DMS 273 (cell line): Measurements from ENCODE around the gene HDHD5.

Experiments used
- DNase-seq: peaks from one replicate; lab custom pipeline; 2025; ENCODE audit not compliant: unreplicated experiment; lab: John Stamatoyannopoulos, UW

Gene HDHD5

DNA sequence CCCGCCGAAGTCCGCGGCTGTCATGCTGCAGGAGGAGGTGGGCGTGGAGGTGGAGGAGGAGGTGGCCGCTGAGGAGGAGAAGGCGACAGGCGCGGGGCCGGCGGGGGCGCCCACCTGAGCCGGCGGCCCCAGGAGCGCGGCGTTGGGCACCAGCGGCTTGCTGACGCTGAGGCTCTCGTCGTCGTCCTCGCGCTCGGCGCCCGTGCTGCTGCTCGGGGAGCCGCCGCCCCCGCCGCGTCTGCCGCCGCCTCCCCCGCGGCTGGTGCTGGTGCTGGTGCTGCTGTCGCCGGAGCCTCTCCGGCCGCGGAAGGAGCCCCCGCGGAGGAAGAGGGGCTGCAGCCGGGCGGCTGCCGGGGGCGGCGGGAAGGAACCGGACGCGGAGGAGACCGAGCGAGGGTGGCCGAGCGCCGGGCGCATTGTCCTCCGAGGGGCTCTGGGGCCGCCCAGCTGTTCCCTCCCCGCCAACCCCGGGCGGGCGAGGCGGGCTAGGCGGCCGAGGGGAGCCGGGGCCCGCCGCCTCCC lies 38.3 kb downstream of the HDHD5 start:
- peak; percentile 58 for DNase-seq

DNA sequence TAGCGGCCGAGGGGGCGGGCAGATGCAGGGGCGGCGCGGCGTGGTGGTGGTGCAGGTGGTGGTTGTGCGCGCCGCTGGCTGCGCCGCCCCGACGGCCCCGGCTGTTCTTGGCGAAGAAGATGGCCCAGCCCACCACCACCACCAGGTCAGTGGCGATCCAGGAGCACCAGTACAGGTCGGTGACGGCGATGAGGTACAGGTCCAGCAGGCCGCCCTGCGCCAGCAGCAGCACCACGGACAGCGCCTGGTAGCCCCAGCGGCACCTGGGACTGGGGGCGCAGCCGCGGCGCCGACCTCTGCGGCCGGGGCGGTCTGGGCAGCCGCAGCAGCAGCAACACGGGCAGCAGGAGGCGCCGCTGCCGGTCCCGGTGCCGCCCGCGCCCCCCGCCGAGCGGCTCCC lies 38.8 kb downstream of the HDHD5 start:
- peak; percentile 41 for DNase-seq

DNA sequence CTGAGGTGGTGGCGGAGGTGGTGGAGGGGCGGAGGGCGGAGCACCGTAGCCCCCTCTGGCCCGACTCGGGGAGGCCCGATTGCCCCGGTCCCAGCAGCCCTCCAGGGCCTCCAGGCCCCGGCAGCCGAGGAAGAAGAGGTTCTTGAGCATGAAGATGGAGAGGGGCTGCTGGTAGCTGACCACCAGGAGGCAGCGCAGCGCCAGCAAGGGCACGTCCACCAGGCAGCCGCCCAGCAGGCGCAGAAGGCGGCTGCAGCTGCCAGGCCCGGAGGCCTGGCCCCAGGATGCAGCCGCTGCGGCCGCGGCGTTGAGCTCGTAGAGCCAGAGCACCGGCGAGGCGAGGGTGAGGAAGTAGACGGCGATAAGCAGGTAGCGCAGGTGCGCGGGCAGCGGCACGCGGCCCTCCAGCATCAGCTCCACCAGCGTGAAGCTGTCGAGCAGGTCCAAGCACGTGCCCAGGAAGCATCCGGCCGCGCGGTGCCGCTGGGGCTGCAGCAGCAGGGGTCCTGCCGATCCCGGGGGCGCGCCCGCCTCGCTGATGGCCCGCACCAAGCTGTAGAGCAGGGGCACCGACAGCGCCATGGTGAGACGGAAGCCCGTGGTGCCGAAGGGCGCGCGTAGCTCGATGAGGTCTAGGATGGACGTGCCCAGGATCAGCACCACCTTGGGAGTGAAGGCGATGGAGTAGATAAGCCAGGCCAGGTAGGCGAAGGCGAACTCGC lies 39.4 kb downstream of the HDHD5 start:
- peak; percentile 23 for DNase-seq

DNA sequence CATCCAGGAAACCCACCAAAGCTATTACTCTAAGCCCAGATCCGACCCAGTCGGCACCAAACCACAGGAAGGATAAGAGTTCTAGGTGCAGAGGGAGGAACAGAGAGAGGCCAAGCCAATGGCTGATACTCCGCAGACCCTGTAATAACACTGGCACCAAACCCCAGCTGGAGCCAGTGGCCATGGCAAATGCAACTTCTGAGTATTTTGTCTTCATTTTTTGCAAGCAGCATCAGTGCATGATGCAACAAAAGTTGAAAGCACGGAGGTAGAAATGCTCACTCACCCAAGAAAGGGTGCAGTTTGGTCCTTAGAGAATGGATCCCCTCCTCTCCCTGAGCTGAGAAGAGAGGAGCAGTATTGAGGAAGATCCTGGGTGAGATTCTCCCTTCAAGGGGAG lies 40.7 kb downstream of the HDHD5 start:
- DNase-seq, result no peak

DNA sequence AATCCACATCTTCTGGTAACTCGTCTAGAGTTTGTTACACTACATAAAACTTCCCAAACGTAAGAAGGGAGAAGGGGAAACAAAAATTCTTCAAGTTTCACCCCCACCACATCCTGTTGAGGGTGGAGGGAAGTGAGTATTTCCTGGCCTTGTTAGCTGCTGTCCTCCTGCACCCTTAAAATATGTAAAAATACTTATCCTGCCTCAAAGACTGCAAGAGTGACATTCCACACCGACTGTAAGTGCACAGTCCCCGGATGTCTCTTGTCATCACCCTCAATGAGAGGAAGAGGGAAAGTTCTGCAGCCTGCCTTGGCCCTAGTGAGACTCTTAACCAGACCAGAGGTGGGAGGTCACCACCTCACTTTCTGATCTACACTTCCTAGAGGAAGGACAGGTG lies 41.2 kb downstream of the HDHD5 start:
- DNase-seq, result no peak

DNA sequence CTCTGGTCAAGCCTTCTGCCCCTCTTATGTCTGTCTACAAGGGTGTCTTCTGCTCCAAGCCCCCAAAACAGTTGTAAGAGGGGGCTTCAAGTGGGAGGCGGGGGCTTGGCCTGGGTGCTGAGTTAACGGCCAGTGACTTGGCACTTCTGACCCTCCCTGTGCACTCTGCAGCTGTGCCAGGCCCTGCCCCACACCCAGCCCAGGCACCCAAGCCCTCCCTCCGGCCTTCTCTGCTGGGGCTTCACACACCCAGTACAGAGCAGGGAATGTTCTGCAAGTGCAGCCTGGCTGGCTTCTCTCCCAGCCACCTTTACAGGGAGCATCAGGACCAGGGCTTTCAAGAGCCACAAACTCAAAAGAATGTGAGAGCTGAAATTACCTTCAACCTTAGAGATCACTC lies 41.7 kb downstream of the HDHD5 start:
- DNase-seq, result no peak

DNA sequence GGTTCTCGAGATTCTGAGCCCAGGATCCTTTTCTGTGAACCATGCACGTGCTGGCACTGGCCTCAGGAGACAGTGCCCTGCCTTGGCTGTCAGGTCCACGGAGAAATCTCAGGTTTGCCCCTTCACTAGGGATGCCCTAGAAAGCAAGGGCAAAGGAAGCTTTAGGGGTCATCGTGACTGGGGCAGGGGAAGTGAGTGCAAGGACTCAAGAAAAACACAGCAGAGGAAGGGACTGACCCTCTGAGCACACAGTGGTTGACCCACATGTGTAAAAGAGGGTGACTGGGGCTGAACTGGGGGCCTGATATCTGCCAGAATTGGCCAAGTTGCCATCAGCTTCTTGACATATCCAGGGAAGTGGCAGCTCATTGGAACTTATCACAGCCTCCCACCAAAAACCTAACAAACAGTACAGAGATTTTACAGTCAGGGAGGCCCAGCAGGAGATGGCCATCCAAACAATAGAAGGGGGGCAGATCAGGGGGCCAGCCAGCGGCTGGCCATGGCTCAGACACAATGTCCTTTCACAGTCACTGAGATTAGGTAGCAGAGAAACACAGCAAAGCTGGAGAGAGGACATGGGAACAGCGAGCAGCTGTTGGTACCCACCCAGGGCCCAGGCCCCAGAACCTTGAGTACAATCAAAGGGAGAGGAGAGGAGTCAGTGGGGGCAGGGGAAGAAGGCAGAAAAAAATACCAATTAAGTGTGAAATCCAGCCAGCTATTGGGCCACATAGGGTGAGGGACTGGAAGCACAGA lies 42.3 kb downstream of the HDHD5 start:
- no peak for DNase-seq

DNA sequence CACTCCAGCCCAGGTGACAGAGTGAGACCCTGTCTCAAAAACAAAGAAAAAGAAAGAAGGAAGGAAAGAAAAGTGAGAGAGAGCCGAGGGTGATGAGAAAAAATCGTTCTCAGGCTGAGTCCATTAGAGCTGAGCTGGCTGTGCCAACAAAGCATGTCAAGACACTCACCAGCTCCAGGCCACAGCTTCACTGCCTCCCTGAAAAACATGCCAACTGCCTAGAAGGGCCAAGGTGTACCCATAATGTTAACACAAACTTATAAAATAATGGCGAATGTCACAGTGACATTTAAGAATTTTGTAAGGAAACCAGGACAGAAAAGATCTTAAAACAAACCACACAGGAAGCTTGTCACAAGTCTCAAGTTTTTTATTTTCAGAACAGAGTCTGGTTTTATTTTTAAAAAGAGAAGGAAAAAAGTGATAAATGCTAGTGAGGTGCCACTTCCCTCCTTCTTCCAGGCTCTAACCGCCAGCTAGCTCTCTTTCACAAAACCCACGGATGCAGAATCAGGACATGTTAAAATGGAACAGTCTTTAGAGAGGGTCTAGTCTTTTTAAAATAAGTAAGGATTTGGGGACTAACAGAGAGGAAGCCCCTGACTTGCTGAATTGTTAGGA lies 43.0 kb downstream of the HDHD5 start:
- no peak for DNase-seq

DNA sequence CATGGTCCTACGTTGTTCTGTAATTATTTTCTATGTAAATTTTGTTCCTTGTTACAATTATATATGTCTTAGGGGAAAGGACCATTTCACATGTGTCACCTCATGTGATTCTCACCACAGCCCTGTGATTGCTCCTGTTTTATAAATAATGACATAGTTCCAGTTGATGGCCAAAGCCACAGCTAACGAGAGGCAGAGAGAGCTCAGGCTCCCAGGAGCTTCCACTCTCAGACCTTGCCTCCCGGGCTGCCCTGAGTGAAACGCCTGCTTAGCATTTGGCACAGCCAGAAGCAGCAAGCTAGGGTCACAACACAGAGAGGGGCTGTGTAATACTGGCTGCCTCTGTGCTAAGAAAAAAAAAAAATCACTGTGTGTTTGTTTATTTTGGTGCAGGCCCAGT lies 43.8 kb downstream of the HDHD5 start:
- DNase-seq, result no peak

DNA sequence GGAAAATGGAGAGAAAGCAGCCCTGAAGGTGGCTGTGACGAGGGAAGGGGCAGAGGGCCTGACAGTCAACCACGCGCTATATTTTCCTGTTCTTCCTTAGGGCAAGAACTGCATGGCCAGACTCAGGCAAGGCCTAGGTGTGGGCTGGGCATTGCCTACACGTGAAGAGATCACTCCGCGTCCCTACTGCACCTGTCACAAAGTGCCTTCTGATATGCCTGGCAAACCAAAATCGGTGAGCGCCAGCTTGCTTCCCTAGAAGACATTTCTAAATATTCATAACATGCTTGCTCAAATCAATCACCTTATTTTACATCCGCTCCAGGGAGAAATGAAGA lies 44.2 kb downstream of the HDHD5 start:
- DNase-seq, result no peak

DNA sequence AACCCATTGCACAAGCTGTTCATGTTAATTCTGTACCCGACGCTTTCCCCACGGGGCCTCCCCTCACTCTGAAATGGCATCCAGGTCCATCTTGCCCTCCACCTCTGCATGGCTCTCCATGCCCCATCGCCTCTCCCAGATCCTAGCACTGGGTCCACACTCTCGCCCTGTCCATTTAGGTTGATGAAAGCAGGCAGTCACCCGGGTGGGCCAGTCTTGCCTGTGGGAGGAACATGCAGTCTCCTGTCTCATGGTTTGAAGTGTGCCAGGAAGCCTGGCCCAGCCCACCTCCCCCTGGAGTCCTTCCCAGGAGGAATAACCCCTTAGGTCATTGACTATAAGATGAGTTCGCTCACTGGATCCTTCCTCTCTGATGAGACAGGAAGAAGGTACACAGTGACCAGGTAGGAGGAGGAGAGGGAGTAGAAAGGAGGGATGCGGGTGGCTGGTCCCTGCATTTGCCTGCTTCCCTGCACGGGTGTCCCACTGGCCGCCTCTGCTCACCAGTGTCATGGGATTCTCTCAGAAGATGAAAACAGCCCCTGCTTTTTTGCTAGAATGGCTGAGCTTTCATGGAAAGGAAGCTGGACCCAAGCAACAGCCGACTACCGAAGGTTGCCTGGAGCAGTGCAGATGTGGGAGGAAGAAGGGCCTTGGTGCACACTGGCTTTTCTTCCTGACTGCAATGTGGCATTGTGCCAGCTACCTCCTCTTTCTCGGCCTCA lies 44.7 kb downstream of the HDHD5 start:
- no peak for DNase-seq

DNA sequence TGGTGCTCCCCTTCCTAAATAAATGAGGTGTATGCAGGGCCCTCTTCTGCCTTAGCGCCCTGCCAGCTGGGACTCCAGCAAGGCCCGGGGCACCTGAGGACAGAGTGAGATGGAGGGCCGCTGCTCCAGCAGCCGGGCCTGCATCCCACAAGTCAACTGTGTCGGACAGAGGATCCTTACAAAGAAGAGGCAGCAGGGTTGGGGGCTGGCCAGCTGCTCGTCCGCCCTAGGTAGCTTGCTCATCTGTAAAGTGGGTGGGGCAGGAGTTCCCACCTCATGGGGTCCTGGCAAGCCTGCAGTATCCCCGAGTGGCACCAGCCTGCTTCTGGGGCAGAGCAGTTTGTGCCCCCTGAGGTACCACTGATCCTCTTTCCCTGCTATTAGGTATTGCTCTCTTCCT lies 45.5 kb downstream of the HDHD5 start:
- DNase-seq, result no peak

DNA sequence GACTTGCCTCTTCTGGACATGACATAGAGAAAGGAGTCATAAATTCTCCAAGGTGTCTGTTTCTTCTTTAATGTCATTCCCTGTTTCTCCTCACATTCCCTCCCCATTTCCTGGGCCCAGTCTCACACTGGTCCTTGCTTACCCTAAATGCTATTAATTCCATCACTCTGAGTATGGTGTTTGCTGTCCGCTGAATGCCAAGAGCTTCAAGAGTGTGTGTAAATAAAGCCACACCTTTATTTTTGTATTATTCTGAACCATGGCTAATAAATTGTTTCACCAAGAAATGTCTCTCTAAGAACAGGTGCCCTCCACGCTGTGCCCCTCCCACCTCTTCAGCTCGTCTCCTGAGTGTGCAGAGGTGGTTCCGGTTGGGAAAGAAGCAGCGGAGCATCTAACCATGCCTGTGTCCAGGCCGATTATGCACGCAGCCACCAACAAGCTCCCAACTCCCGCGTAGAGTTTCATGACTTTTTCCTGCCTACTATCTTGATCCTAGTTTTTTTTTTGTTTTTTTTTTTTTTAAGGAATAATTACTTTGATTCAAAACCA lies 46.5 kb downstream of the HDHD5 start:
- DNase-seq, result no peak

DNA sequence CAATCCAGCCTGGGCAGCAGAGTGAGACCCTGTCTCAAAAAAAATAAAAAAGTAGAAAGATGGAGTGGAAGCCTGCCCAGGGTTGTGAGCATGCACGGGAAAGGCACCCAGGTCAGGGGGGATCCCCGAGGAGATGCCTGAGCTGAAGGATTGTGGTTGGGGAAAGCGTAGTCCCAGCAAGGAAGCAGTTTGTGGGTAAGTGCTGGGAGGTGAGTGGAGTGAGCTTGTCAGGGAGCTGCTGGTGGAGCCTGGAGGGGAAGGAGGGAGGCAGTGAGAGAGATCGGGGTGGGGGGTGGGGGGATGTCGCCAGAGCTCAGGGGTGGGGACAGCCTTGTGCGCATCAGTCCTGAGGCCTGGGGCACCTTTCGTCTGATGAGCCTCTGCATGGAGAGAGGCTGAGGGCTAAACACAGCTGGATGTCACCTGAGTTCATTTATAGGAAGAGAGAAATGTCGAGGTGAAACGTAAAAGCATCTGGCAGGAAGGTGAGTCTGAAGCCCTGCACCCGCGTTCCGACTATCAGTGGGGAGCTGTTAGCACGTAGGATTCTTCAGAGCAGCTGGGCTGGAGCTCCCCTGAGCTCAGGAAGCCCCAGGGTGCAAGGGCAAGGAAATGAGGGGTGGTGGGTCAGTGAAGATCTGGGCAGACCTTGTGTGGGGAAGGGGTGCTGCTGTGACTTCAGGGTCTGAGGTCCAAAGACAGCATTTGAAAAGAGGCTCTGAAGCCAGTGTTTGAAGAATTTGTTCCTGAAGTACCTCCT lies 48.1 kb downstream of the HDHD5 start:
- DNase-seq, result no peak

DNA sequence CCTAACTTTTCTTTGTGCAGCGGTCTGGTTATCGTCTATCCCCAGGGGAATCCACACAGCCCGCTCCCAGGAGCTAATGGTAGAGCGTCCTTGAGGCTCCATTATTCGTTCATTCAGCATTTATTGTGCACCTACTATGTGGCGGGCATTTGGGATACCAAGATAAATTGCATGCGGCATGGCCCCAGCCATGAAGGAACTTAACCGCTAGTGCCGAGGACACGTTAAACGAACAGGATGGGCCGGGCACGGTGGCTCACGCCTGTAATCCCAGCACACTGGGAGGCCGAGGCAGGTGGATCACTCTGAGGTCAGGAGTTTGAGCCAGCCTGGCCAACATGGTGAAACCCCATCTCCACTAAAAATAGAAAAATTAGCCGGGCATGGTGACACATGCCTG lies 49.1 kb downstream of the HDHD5 start:
- DNase-seq, result no peak

DNA sequence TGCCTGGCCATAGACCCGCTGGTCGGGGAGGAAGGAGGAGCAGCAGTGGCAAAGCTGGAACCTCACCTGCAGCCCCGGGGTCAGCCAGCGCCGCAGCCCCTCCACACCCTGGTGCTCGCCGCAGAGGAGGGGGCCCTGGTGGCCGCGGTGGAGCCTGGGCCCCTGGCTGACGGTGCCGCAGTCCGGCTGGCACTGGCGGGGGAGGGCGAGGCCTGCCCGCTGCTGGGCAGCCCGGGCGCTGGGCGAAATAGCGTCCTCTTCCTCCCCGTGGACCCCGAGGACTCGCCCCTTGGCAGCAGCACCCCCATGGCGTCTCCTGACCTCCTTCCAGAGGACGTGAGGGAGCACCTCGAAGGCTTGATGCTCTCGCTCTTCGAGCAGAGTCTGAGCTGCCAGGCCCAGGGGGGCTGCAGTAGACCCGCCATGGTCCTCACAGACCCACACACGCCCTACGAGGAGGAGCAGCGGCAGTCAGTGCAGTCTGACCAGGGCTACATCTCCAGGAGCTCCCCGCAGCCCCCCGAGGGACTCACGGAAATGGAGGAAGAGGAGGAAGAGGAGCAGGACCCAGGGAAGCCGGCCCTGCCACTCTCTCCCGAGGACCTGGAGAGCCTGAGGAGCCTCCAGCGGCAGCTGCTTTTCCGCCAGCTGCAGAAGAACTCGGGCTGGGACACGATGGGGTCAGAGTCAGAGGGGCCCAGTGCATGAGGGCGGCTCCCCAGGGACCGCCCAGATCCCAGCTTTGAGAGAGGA lies 49.8 kb downstream of the HDHD5 start:
- no peak for DNase-seq

DNA sequence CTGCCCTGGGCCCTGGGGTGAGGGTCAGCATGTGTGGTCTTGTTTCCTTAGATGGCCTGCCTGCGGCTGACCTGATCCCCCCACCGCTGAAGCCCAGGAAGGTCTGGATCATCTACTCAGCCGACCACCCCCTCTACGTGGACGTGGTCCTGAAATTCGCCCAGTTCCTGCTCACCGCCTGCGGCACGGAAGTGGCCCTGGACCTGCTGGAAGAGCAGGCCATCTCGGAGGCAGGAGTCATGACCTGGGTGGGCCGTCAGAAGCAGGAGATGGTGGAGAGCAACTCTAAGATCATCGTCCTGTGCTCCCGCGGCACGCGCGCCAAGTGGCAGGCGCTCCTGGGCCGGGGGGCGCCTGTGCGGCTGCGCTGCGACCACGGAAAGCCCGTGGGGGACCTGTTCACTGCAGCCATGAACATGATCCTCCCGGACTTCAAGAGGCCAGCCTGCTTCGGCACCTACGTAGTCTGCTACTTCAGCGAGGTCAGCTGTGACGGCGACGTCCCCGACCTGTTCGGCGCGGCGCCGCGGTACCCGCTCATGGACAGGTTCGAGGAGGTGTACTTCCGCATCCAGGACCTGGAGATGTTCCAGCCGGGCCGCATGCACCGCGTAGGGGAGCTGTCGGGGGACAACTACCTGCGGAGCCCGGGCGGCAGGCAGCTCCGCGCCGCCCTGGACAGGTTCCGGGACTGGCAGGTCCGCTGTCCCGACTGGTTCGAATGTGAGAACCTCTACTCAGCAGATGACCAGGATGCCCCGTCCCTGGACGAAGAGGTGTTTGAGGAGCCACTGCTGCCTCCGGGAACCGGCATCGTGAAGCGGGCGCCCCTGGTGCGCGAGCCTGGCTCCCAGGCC lies 50.6 kb downstream of the HDHD5 start:
- no peak for DNase-seq

DNA sequence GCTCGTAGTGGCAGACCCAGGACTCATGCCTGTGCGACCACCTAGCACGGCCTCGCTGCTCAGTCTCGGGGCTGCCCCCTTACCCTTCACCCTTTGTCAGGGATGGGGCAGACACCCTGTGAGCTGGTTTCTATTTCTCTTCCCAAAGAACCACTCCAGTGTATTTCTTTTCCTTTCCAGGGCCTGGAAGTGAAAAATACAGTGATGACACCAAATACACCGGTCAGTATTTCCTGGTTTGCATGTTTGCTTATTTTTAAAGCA lies 51.6 kb downstream of the HDHD5 start:
- no peak for DNase-seq
